HCT116 (cell line): Measurements from ENCODE around the gene XYLT1. TPM values are rescaled to one million over a fixed set of nuclear protein-coding genes. Genes with fewer than 3 reads are reported as not detected.

ENCODE experiments used
- ATAC-seq: fragments of 200-7000 bp; cut with Tn5 transposase; 2 replicates; pipeline ENCODE4 v1.9.1; 2020; ENCODE audit warnings: mild to moderate bottlenecking, moderate library complexity
- BruUV-seq: library from RNA; stranded (reverse); fragments of 400-500 nt; replicated peaks from 2 replicates; lab custom pipeline; 2021; lab: Mats Ljungman, UMichigan
- CTCF ChIA-PET: fragments of 300-600 bp; sonication (Branson Sonifier 250); formaldehyde crosslinking; loops from one replicate; lab custom pipeline; 2021; ENCODE audit warnings: antibody characterized with exemption; lab: Charles Lee
- POLR2A ChIA-PET: fragments of 300-600, 350-600 bp; sonication (Branson Sonifier 250); formaldehyde crosslinking; loops from one replicate; lab custom pipeline; 2021; ENCODE audit warnings: antibody characterized with exemption; lab: Charles Lee
- RAD21 ChIA-PET, 2 experiments: fragments of 300-600 bp; sonication (Branson Sonifier 250); formaldehyde crosslinking; loops; one replicate each; lab custom pipeline; 2023; ENCODE audit warnings: low total read pairs in 2 of 2; ENCODE audit not compliant: uncharacterized antibody in 2 of 2, unreplicated experiment in 2 of 2, low non-redundant PET in 1 of 2; lab: Charles Lee
- DNase-seq: peaks from one replicate; pipeline ENCODE4 v3.0.0-alpha.2; 2010; ENCODE audit warnings: low read depth, low spot score
- H2AFZ ChIP-seq: fragments of 200-600 bp; shearing (Covaris generic), sonication (generic); 2 replicates; pipeline ENCODE4 v1.6.1; 2017; ENCODE audit warnings: low read depth, mixed run types, mixed read lengths, antibody characterized with exemption, low read length; ENCODE audit not compliant: poor library complexity, severe bottlenecking
- H3K27ac ChIP-seq: 2 replicates; pipeline ENCODE4 v1.5.1; 2012; ENCODE audit warnings: low read depth, low read length
- H3K27me3 ChIP-seq: fragments of 200-600 bp; sonication (generic); 2 replicates; pipeline ENCODE4 v1.6.1; 2016; ENCODE audit warnings: mixed run types, low read length, mixed read lengths; ENCODE audit not compliant: insufficient read depth
- H3K36me3 ChIP-seq, 2 experiments: fragments of 200-500 bp in 1 of 2; fragments of 200-600 bp in 1 of 2; sonication (Bioruptor generic) in 1 of 2; sonication (generic) in 1 of 2; 2 replicates each; pipeline versions ENCODE4 v1.5.1 to v1.6.1; 2014 to 2016; ENCODE audit warnings: low read length in 2 of 2, inconsistent platforms in 1 of 2, mixed read lengths in 1 of 2, mixed run types in 1 of 2; ENCODE audit not compliant: insufficient read depth in 2 of 2, control insufficient read depth in 1 of 2
- H3K4me1 ChIP-seq, 2 experiments: fragments of 200-600 bp in 1 of 2; sonication (generic) in 1 of 2; 2 replicates each; pipeline versions ENCODE4 v1.5.1 to v1.6.1; 2012 to 2017; ENCODE audit warnings: low read length in 2 of 2, inconsistent platforms in 1 of 2, mild to moderate bottlenecking in 1 of 2, mixed read lengths in 1 of 2, mixed run types in 1 of 2, moderate library complexity in 1 of 2; ENCODE audit not compliant: insufficient read depth in 2 of 2, control insufficient read depth in 1 of 2
- H3K4me2 ChIP-seq: fragments of 200-600 bp; sonication (generic); 2 replicates; pipeline ENCODE4 v1.6.1; 2017; ENCODE audit warnings: mixed run types, low read length, mixed read lengths
- H3K4me3 ChIP-seq, 2 experiments: fragments of 200-600 bp in 1 of 2; sonication (generic) in 1 of 2; replicated peaks in 1 of 2; 2 replicates each; pipeline ENCODE4 v1.5.1; 2011 to 2016; ENCODE audit warnings: low read length in 2 of 2, control low read depth in 1 of 2, low read depth in 1 of 2, mild to moderate bottlenecking in 1 of 2, mixed read lengths in 1 of 2, mixed run types in 1 of 2
- H3K79me2 ChIP-seq: fragments of 200-600 bp; sonication (generic); 2 replicates; pipeline ENCODE4 v1.6.1; 2017; ENCODE audit warnings: mild to moderate bottlenecking, mixed run types, low read length, moderate library complexity, mixed read lengths; ENCODE audit not compliant: insufficient read depth
- H3K9ac ChIP-seq: fragments of 200-600 bp; sonication (generic); 2 replicates; pipeline ENCODE4 v1.6.1; 2016; ENCODE audit warnings: low read length, mixed read lengths
- H3K9me2 ChIP-seq: fragments of 200-600 bp; sonication (generic), shearing (Covaris generic); 2 replicates; pipeline ENCODE4 v1.6.1; 2017; ENCODE audit warnings: mixed run types, mild to moderate bottlenecking, moderate library complexity; ENCODE audit not compliant: insufficient read depth
- H3K9me3 ChIP-seq, 2 experiments: fragments of 200-500 bp in 1 of 2; fragments of 200-600 bp in 1 of 2; sonication (Bioruptor generic) in 1 of 2; sonication (generic) in 1 of 2; 2 replicates each; pipeline ENCODE4 v1.6.1; 2014 to 2017; ENCODE audit warnings: low read length in 2 of 2, mixed read lengths in 2 of 2, inconsistent platforms in 1 of 2, low read depth in 1 of 2, mild to moderate bottlenecking in 1 of 2, mixed run types in 1 of 2, moderate library complexity in 1 of 2; ENCODE audit not compliant: control insufficient read depth in 1 of 2, insufficient read depth in 1 of 2
- H4K20me1 ChIP-seq: fragments of 200-600 bp; sonication (generic), shearing (Covaris generic); 2 replicates; pipeline ENCODE4 v1.6.1; 2017; ENCODE audit warnings: mixed run types, mild to moderate bottlenecking, moderate library complexity; ENCODE audit not compliant: insufficient read depth
- ATF3 ChIP-seq: IDR thresholded peaks from 2 replicates; pipeline ENCODE4 v1.6.1; 2012
- CEBPB ChIP-seq: IDR thresholded peaks from 2 replicates; pipeline ENCODE4 v1.6.1; 2012; ENCODE audit warnings: low read depth
- CTCF ChIP-seq, 3 experiments: fragments of 200-600 bp in 1 of 3; sonication (generic) in 1 of 3; IDR thresholded peaks in 2 of 3; conservative IDR thresholded peaks in 1 of 3; 2 replicates each; pipeline ENCODE4 v1.5.1; 2012 to 2017; ENCODE audit warnings: low read depth in 2 of 3, low read length in 2 of 3, antibody characterized with exemption in 1 of 3, borderline replicate concordance in 1 of 3, control low read depth in 1 of 3, mild to moderate bottlenecking in 1 of 3, mixed read lengths in 1 of 3, mixed run types in 1 of 3, moderate library complexity in 1 of 3; ENCODE audit not compliant: insufficient read depth in 1 of 3
- EGR1 ChIP-seq: IDR thresholded peaks from 2 replicates; pipeline ENCODE4 v1.6.1; 2012; ENCODE audit warnings: low read depth
- ELF1 ChIP-seq: IDR thresholded peaks from 2 replicates; pipeline ENCODE4 v1.6.1; 2012; ENCODE audit warnings: low read depth, borderline replicate concordance
- EZH2 ChIP-seq: fragments of 200-600 bp; sonication (generic); IDR thresholded peaks from 2 replicates; pipeline ENCODE4 v1.6.1; 2017; ENCODE audit warnings: antibody characterized with exemption, mixed run types
- EZH2phosphoT487 ChIP-seq: fragments of 200-600 bp; IDR thresholded peaks from 2 replicates; pipeline ENCODE4 v1.6.1; 2018; ENCODE audit warnings: antibody characterized with exemption, borderline replicate concordance
- FOSL1 ChIP-seq: IDR thresholded peaks from 2 replicates; pipeline ENCODE4 v1.6.1; 2012; ENCODE audit warnings: low read depth
- JUND ChIP-seq: IDR thresholded peaks from 2 replicates; pipeline ENCODE4 v1.6.1; 2012
- POLR2A ChIP-seq: IDR thresholded peaks from 2 replicates; pipeline ENCODE4 v1.7.0; 2011; ENCODE audit warnings: borderline replicate concordance; ENCODE audit not compliant: insufficient read depth, insufficient read length; ENCODE audit errors: extremely low read depth
- RAD21 ChIP-seq: IDR thresholded peaks from 2 replicates; pipeline ENCODE4 v1.6.1; 2012; ENCODE audit warnings: low read depth, mild to moderate bottlenecking
- REST ChIP-seq: IDR thresholded peaks from 2 replicates; pipeline ENCODE4 v1.6.1; 2012; ENCODE audit warnings: low read depth
- SIN3A ChIP-seq: IDR thresholded peaks from 2 replicates; pipeline ENCODE4 v1.6.1; 2012; ENCODE audit warnings: low read depth
- SP1 ChIP-seq: IDR thresholded peaks from 2 replicates; pipeline ENCODE4 v1.6.1; 2012; ENCODE audit warnings: low read depth
- SRF ChIP-seq: IDR thresholded peaks from 2 replicates; pipeline ENCODE4 v1.6.1; 2012; ENCODE audit warnings: low read depth
- TCF7L2 ChIP-seq: IDR thresholded peaks from 2 replicates; pipeline ENCODE4 v1.7.0; 2011; ENCODE audit warnings: borderline replicate concordance, inconsistent platforms; ENCODE audit not compliant: insufficient read depth, insufficient read length; ENCODE audit errors: extremely low read depth
- YY1 ChIP-seq: IDR thresholded peaks from 2 replicates; pipeline ENCODE4 v1.6.1; 2011; ENCODE audit warnings: low read length, low read depth, moderate library complexity, mild to moderate bottlenecking; ENCODE audit not compliant: insufficient replicate concordance; ENCODE audit errors: extremely low read depth
- ZBTB33 ChIP-seq: IDR thresholded peaks from 2 replicates; pipeline ENCODE4 v1.6.1; 2011; ENCODE audit warnings: mild to moderate bottlenecking, low read length, moderate library complexity; ENCODE audit not compliant: insufficient replicate concordance; ENCODE audit errors: extremely low read depth
- ZFX ChIP-seq: fragments of 450-650 bp; IDR thresholded peaks from 2 replicates; pipeline ENCODE4 v1.6.1; 2017
- ZNF274 ChIP-seq: fragments of 200-500 bp; sonication (Bioruptor generic); IDR thresholded peaks from 2 replicates; pipeline ENCODE4 v1.6.1; 2014; ENCODE audit warnings: mild to moderate bottlenecking, low read depth, low read length, inconsistent platforms
- intact Hi-C: fragments of 100-400 bp; cut with micrococcal nuclease; formaldehyde crosslinking; loops from 2 replicates; pipeline ENCODE4 v1.10.0; 2022
- total RNA-seq: library from RNA; stranded (reverse); gene quantifications from one replicate; pipeline ENCODE4 v1.2.1, GENCODE V29; 2021; ENCODE audit not compliant: unreplicated experiment

XYLT1 gene
- total RNA-seq, 1 experiment from 2014 or later = 4.5 TPM

- no peaks in the 10 kb centered on the region for H3K79me2 ChIP-seq
- no peak overlapping the region for H3K4me2 ChIP-seq
- RAD21 ChIA-PET = no interaction called here
- no peaks in the 10 kb centered on the region for H3K36me3 ChIP-seq
- no peaks in the 10 kb centered on the region for H3K9me2 ChIP-seq
- no peak overlapping the region for H2AFZ ChIP-seq
- intact Hi-C loops = no loop called here
- ATAC-seq = no peak
- H3K4me1 ChIP-seq = no peaks in the 10 kb centered on the region
- H4K20me1 ChIP-seq = no peaks in the 10 kb centered on the region
- CTCF ChIA-PET = interaction anchor here (0.6 kb wide), 1 partner anchor 12 kb away, joined by 4 read pairs; no protein-coding TSS in a partner anchor
- no peak overlapping the region for H3K4me3 ChIP-seq
- no peak overlapping the region for H3K9ac ChIP-seq
- DNase-seq = no peak
- H3K9me3 ChIP-seq = no peaks in the 10 kb centered on the region
- H3K27ac ChIP-seq = no peak overlapping the region
- no TSS peak for BruUV-seq
- TF ChIP-seq EGR1 = no peak
- TF ChIP-seq RAD21 = no peak
- no peak for TF ChIP-seq CTCF (IDR thresholded peaks at IDR 0.05 in 2 of 3, conservative IDR thresholded peaks at IDR 0.05 in 1 of 3; ENCODE audit: borderline replicate concordance in 1 of 3, insufficient read depth in 1 of 3, low read depth in 2 of 3, low read length in 2 of 3)
- TF ChIP-seq SP1 = no peak
- no peak for TF ChIP-seq ELF1
- no peak for TF ChIP-seq SRF
- TF ChIP-seq JUND = no peak
- no peak for TF ChIP-seq CEBPB
- TF ChIP-seq EZH2 = no peak
- no peak for TF ChIP-seq POLR2A
- TF ChIP-seq YY1 = no peak
- no peak for TF ChIP-seq EZH2phosphoT487
- TF ChIP-seq REST = no peak
- no peak for TF ChIP-seq ZBTB33
- TF ChIP-seq ZNF274 = no peak
- TF ChIP-seq TCF7L2 = no peak
- TF ChIP-seq ATF3 = no peak
- TF ChIP-seq SIN3A = no peak
- no peak for TF ChIP-seq ZFX
- TF ChIP-seq FOSL1 = no peak
- POLR2A ChIA-PET = no interaction called here
- peaks cover 35% of the 10 kb centered on the region; the same call in 1 of the 2 replicates for H3K27me3 ChIP-seq
Observed at GRCh38 chr16:17374668-17375255, 96.0 kb downstream of the XYLT1 start.
